A549 (cell line): Measurements from ENCODE around the gene DYRK1A. TPM values are rescaled to one million over a fixed set of nuclear protein-coding genes. Genes with fewer than 3 reads are reported as not detected.

Source experiments
- ATAC-seq, 2 experiments: fragments of 200-7000 bp in 1 of 2; fragments of >200 bp in 1 of 2; cut with Nextera tagmentation in 1 of 2; cut with Tn5 transposase in 1 of 2; 3 replicates each; pipeline versions ENCODE4 v1.8.0 to v1.9.1; 2018 to 2020; ENCODE audit warnings: mild to moderate bottlenecking in 1 of 2, moderate library complexity in 1 of 2
- CTCF ChIA-PET: fragments of 300-600 bp; sonication (Branson Sonifier 250); formaldehyde crosslinking; extraction: SDS; loops from one replicate; lab custom pipeline; 2021; ENCODE audit warnings: antibody characterized with exemption, inconsistent platforms; lab: Yijun Ruan, JAX
- POLR2A ChIA-PET: fragments of 350-600 bp; formaldehyde crosslinking; extraction: SDS; loops from one replicate; lab custom pipeline; 2021; ENCODE audit warnings: antibody characterized with exemption, inconsistent platforms; lab: Yijun Ruan, JAX
- DNase-seq, 2 experiments: peaks; one replicate each; pipeline versions ENCODE4 v3.0.0 to v3.0.0-alpha.2; 2011 to 2016; ENCODE audit warnings: low read depth in 1 of 2, low spot score in 1 of 2
- FAIRE-seq: peaks from 2 replicates; lab custom pipeline; 2011; peaks lifted over from hg19 to GRCh38; lab: Jason Lieb, UNC
- H3K27ac ChIP-seq, 2 experiments: fragments of >200 bp; sonication (Bioruptor Twin); formaldehyde crosslinking; 3 replicates each; pipeline ENCODE4 v1.5.1; 2016 to 2017
- H3K4me1 ChIP-seq: fragments of >200 bp; sonication (Bioruptor Twin); formaldehyde crosslinking; 3 replicates; pipeline ENCODE4 v1.6.1; 2016
- H3K4me2 ChIP-seq: fragments of >200 bp; sonication (Bioruptor Twin); formaldehyde crosslinking; 3 replicates; pipeline ENCODE4 v1.6.1; 2016
- H3K4me3 ChIP-seq: fragments of >200 bp; sonication (Bioruptor Twin); formaldehyde crosslinking; 3 replicates; pipeline ENCODE4 v1.5.1; 2016
- H3K9me3 ChIP-seq: fragments of >200 bp; sonication (Bioruptor Twin); formaldehyde crosslinking; 3 replicates; pipeline ENCODE4 v1.6.1; 2016
- BCL3 ChIP-seq: fragments of >200 bp; sonication (Bioruptor Twin); formaldehyde crosslinking; IDR thresholded peaks from 3 replicates; pipeline ENCODE4 v1.6.1; 2016
- CBX2 ChIP-seq: fragments of 200-600 bp; sonication (generic); IDR thresholded peaks from 2 replicates; pipeline ENCODE4 v1.6.1; 2016; ENCODE audit warnings: low read depth, mild to moderate bottlenecking, borderline replicate concordance
- CBX8 ChIP-seq: fragments of 200-600 bp; sonication (generic); IDR thresholded peaks from 2 replicates; pipeline ENCODE4 v1.6.1; 2016
- CHD4 ChIP-seq: fragments of 200-600 bp; sonication (generic); IDR thresholded peaks from 2 replicates; pipeline ENCODE4 v1.6.1; 2016; ENCODE audit warnings: antibody characterized with exemption, mild to moderate bottlenecking, borderline replicate concordance
- CTCF ChIP-seq: fragments of >200 bp; sonication (Bioruptor Twin); formaldehyde crosslinking; IDR thresholded peaks from 3 replicates; pipeline ENCODE4 v1.5.1; 2016
- EHMT2 ChIP-seq: fragments of 200-600 bp; sonication (generic); IDR thresholded peaks from 2 replicates; pipeline ENCODE4 v1.6.1; 2016; ENCODE audit warnings: antibody characterized with exemption, low read depth, mild to moderate bottlenecking, moderate library complexity
- FOSL2 ChIP-seq, 2 experiments: fragments of 450-650 bp in 1 of 2; fragments of >200 bp in 1 of 2; sonication (Bioruptor Twin) in 1 of 2; formaldehyde crosslinking; IDR thresholded peaks; 2 replicates each; pipeline versions ENCODE4 v1.5.0 to v1.6.1; 2016 to 2020; ENCODE audit warnings: mild to moderate bottlenecking in 1 of 2, moderate library complexity in 1 of 2
- HEYL ChIP-seq: fragments of 250-450 bp; sonication (Bioruptor Pico); IDR thresholded peaks from 2 replicates; pipeline ENCODE4 v1.8.0; 2021; ENCODE audit warnings: mild to moderate bottlenecking, moderate library complexity
- HOXA7 ChIP-seq: fragments of 250-450 bp; sonication (Bioruptor Pico); IDR thresholded peaks from 2 replicates; pipeline ENCODE4 v1.5.0; 2020; ENCODE audit warnings: mild to moderate bottlenecking, moderate library complexity
- JUN ChIP-seq, 2 experiments: fragments of >200 bp; sonication (Bioruptor Twin); formaldehyde crosslinking; IDR thresholded peaks; 2 replicates in 1 of 2; 3 replicates in 1 of 2; pipeline ENCODE4 v1.6.1; 2016 to 2017
- KDM1A ChIP-seq: fragments of 200-600 bp; sonication (generic); IDR thresholded peaks from 2 replicates; pipeline ENCODE4 v1.6.1; 2016; ENCODE audit warnings: low read depth, mild to moderate bottlenecking
- KDM5A ChIP-seq: fragments of 200-600 bp; sonication (generic); IDR thresholded peaks from 2 replicates; pipeline ENCODE4 v1.6.1; 2016; ENCODE audit warnings: antibody characterized with exemption, mild to moderate bottlenecking
- MAFK ChIP-seq: fragments of 450-650 bp; IDR thresholded peaks from 2 replicates; pipeline ENCODE4 v1.6.1; 2014; ENCODE audit not compliant: partially characterized antibody
- MAZ ChIP-seq: fragments of 150-350 bp; IDR thresholded peaks from 2 replicates; pipeline ENCODE4 v1.6.1; 2014; ENCODE audit warnings: antibody characterized with exemption, low read depth, low read length, borderline replicate concordance
- MYC ChIP-seq: IDR thresholded peaks from 2 replicates; pipeline ENCODE4 v1.6.1; 2012; ENCODE audit warnings: mild to moderate bottlenecking, inconsistent platforms, low read length, improper control_type of control experiment, borderline replicate concordance
- NFE2L2 ChIP-seq: fragments of 150-350 bp; conservative IDR thresholded peaks from 2 replicates; pipeline ENCODE4 v1.6.1; 2014; ENCODE audit warnings: low read length
- NPAS2 ChIP-seq: fragments of 250-450 bp; sonication (Bioruptor Pico); IDR thresholded peaks from 2 replicates; pipeline ENCODE4 v1.8.0; 2022; ENCODE audit warnings: mild to moderate bottlenecking, moderate library complexity, borderline replicate concordance
- PHF8 ChIP-seq: fragments of 200-600 bp; sonication (generic); IDR thresholded peaks from 2 replicates; pipeline ENCODE4 v1.6.1; 2016; ENCODE audit warnings: low read depth, mild to moderate bottlenecking, antibody characterized with exemption, moderate library complexity, borderline replicate concordance
- POLR2AphosphoS2 ChIP-seq: conservative IDR thresholded peaks from 2 replicates; pipeline ENCODE4 v1.6.1; 2012; ENCODE audit warnings: low read length, improper control_type of control experiment, inconsistent platforms
- RAD21 ChIP-seq, 2 experiments: fragments of >200 bp in 1 of 2; sonication (Bioruptor Twin) in 1 of 2; formaldehyde crosslinking in 1 of 2; IDR thresholded peaks in 1 of 2; conservative IDR thresholded peaks in 1 of 2; 2 replicates in 1 of 2; 3 replicates in 1 of 2; pipeline ENCODE4 v1.6.1; 2012 to 2018; ENCODE audit warnings: inconsistent platforms in 1 of 2
- RNF2 ChIP-seq: fragments of 200-600 bp; sonication (generic); IDR thresholded peaks from 2 replicates; pipeline ENCODE4 v1.6.1; 2016; ENCODE audit warnings: low read depth, mild to moderate bottlenecking, antibody characterized with exemption, moderate library complexity, borderline replicate concordance
- SREBF2 ChIP-seq: fragments of 450-650 bp; IDR thresholded peaks from 2 replicates; pipeline ENCODE4 v1.6.1; 2014; ENCODE audit warnings: mild to moderate bottlenecking, moderate library complexity
- TFCP2L1 ChIP-seq: fragments of 250-450 bp; sonication (Bioruptor Pico); IDR thresholded peaks from 2 replicates; pipeline ENCODE4 v1.5.0; 2021; ENCODE audit warnings: mild to moderate bottlenecking
- TP53 ChIP-seq: fragments of 250-450 bp; sonication (Bioruptor Pico); IDR thresholded peaks from 2 replicates; pipeline ENCODE4 v1.5.0; 2021; ENCODE audit warnings: mild to moderate bottlenecking, moderate library complexity
- WGBS: methylation state at CpG from one replicate; pipeline ENCODE4 v1.1.6; 2017; ENCODE audit errors: missing lambda C conversion rate; 5-methylcytosine and 5-hydroxymethylcytosine counted together
- polyA plus RNA-seq, 4 experiments: library from polyadenylated mRNA; depleted of rRNA in 3 of 4; stranded (reverse); fragments of >200 nt; fragmentation: RNase III in 1 of 4; extraction: RNeasy Plus Mini Kit Qiagen cat#74134 plus additional on column Dnase treatment in 1 of 4; gene quantifications; 2 replicates in 3 of 4; 3 replicates in 1 of 4; pipeline ENCODE4 v1.2.3, GENCODE V29; 2011 to 2017

DYRK1A gene
- polyA plus RNA-seq, 2 of the 4 experiments (the other 2 are of a cell fraction): 12.7 to 29.4 TPM

GRCh38 chr21:37365517-37366481 lies 774 bp upstream of the DYRK1A start (continued):
- TF ChIP-seq MAZ: no peak
- peak; percentile 79 for TF ChIP-seq PHF8
- no peak for TF ChIP-seq EHMT2
- TF ChIP-seq FOSL2 (IDR thresholded peaks at IDR 0.05): no peak
- TF ChIP-seq FOSL2 (CRISPR knock-in tag; IDR thresholded peaks at IDR 0.05): no peak
- peak in 1 of 2 experiments; percentile 5; a peak in 1 of 5 replicates for TF ChIP-seq RAD21 (conservative IDR thresholded peaks at IDR 0.05 in 1 of 2, IDR thresholded peaks at IDR 0.05 in 1 of 2)

GRCh38 chr21:37367336-37367702 lies 746 bp downstream of the DYRK1A start:
- ChIA-PET CTCF (no interaction called here), POLR2A (interaction anchor here (1.7 kb wide), 1 partner anchor 100 kb away, joined by 5 read pairs; the partner anchor contains the start of gene VPS26C)
- no peaks in the 10 kb centered on the region for H3K9me3 ChIP-seq
- H3K4me2 ChIP-seq: peak overlapping the region; percentile 91; the same call in 2 of the 3 replicates
- ATAC-seq (no peak; a peak in 1 of 6 replicates), FAIRE-seq (no peak), DNase-seq (no peak)
- H3K4me1 ChIP-seq: peaks cover 27% of the 10 kb centered on the region; the same call in 2 of the 3 replicates
- no CpG with 5 or more reads among the region's 61 CpGs for WGBS
- H3K27ac ChIP-seq: peak overlapping the region; percentile 98 to 99
- H3K4me3 ChIP-seq: peak overlapping the region; percentile 79
- 0 out of 5 replicates have a peak, but pooled peaks of 1 of the 2 experiments have one; percentile 2 for TF ChIP-seq JUN (IDR thresholded peaks at IDR 0.05)
- TF ChIP-seq BCL3: no peak

- DNase-seq: no peak
- WGBS: 2% methylated on average over 14 of the region's 68 CpGs
- no peak for FAIRE-seq
- H3K27ac ChIP-seq: peak overlapping the region; percentile 98 to 99
- ChIA-PET CTCF (no interaction called here), POLR2A (interaction anchor here (0.9 to 1.7 kb wide), 2 partner anchors 100 to 196 kb away, joined by 4 to 5 read pairs; partner anchors contain the start of gene VPS26C)
- H3K4me1 ChIP-seq: peaks cover 30% of the 10 kb centered on the region; the same call in 2 of the 3 replicates
- H3K9me3 ChIP-seq: no peaks in the 10 kb centered on the region
- H3K4me2 ChIP-seq: peak overlapping the region; percentile 91
- TF ChIP-seq MYC (no peak), HOXA7 (CRISPR knock-in tag) (no peak), CHD4 (no peak), CBX2 (no peak), KDM5A (no peak), MAFK (no peak), NFE2L2 (no peak), NPAS2 (CRISPR knock-in tag) (no peak), TP53 (no peak), CBX8 (no peak), RNF2 (no peak), HEYL (CRISPR knock-in tag) (no peak), TFCP2L1 (CRISPR knock-in tag) (no peak), SREBF2 (no peak), CTCF (no peak), POLR2AphosphoS2 (no peak), KDM1A (no peak)
- H3K4me3 ChIP-seq: peak overlapping the region; percentile 79
- ATAC-seq: peak; percentile 5 to 19; a peak in 3 of 6 replicates
Observed at GRCh38 chr21:37367703-37368540, 1.3 kb downstream of the DYRK1A start.
